Measurements from ENCODE around the gene WDR5.

The WDR5 gene

GRCh38 chr9:134125413-134126095, 10.3 kb upstream of the WDR5 start:
- H3K36me3 ChIP-seq = no peaks in the 10 kb centered on the region
- DNase-seq = no peak
- no peak for TF ChIP-seq CTCF (IDR thresholded peaks at IDR 0.05; ENCODE audit: low read depth, low read length)
- no peak overlapping the region for H3K4me3 ChIP-seq (ENCODE audit: low read depth, low read length)
- no peaks in the 10 kb centered on the region for H3K9me3 ChIP-seq
- no peaks in the 10 kb centered on the region for H3K27me3 ChIP-seq
- no peaks in the 10 kb centered on the region for H3K4me1 ChIP-seq

GRCh38 chr9:134126373-134126772, 9.5 kb upstream of the WDR5 start:
- DNase-seq = no peak
- no peak overlapping the region for H3K4me3 ChIP-seq (ENCODE audit: low read depth, low read length)
- no peaks in the 10 kb centered on the region for H3K27me3 ChIP-seq
- H3K9me3 ChIP-seq = no peaks in the 10 kb centered on the region
- no peaks in the 10 kb centered on the region for H3K36me3 ChIP-seq
- H3K4me1 ChIP-seq = no peaks in the 10 kb centered on the region
- TF ChIP-seq CTCF (IDR thresholded peaks at IDR 0.05; ENCODE audit: low read depth, low read length) = no peak

- H3K4me1 ChIP-seq = no peaks in the 10 kb centered on the region
- no peaks in the 10 kb centered on the region for H3K36me3 ChIP-seq
- TF ChIP-seq CTCF (IDR thresholded peaks at IDR 0.05; ENCODE audit: low read depth, low read length) = no peak
- no peak overlapping the region for H3K4me3 ChIP-seq (ENCODE audit: low read depth, low read length)
- no peak for DNase-seq
- H3K27me3 ChIP-seq = no peaks in the 10 kb centered on the region
- no peaks in the 10 kb centered on the region for H3K9me3 ChIP-seq
Measured at GRCh38 chr9:134127065-134127580, 8.8 kb upstream of the WDR5 start.

- H3K9me3 ChIP-seq = no peaks in the 10 kb centered on the region
- H3K4me1 ChIP-seq = no peaks in the 10 kb centered on the region
Measured at GRCh38 chr9:134127616-134128015, 8.3 kb upstream of the WDR5 start.

GRCh38 chr9:134128727-134129679, 6.9 kb upstream of the WDR5 start:
- H3K36me3 ChIP-seq = no peaks in the 10 kb centered on the region
- H3K27me3 ChIP-seq = no peaks in the 10 kb centered on the region
- no peaks in the 10 kb centered on the region for H3K9me3 ChIP-seq
- no peak for TF ChIP-seq CTCF (IDR thresholded peaks at IDR 0.05; ENCODE audit: low read depth, low read length)
- H3K4me1 ChIP-seq = no peaks in the 10 kb centered on the region
- no peak for DNase-seq
- no peak overlapping the region for H3K4me3 ChIP-seq (ENCODE audit: low read depth, low read length)

More at GRCh38 chr9:134127616-134128015, 8.3 kb upstream of the WDR5 start:
- Histone ChIP-seq H3K27me3 (no peaks in the 10 kb centered on the region), H3K36me3 (no peaks in the 10 kb centered on the region), H3K4me3 (ENCODE audit: low read depth, low read length) (no peak overlapping the region)
- no peak for TF ChIP-seq CTCF (IDR thresholded peaks at IDR 0.05; ENCODE audit: low read depth, low read length)
- no peak for DNase-seq
